Body of pancreas (tissue), 4 donors: ENCODE results near the gene A3GALT2.

Experiments used
- POLR2A ChIP-seq, 3 donors: fragments of 450-650 bp; IDR thresholded peaks; one replicate each; pipeline ENCODE4 v1.6.1; 2016; ENCODE audit warnings: antibody characterized with exemption in 3 of 3, mild to moderate bottlenecking in 2 of 3
- TF ChIP-seq, protein P1 (sequence below), 7 experiments: fragments of 450-650 bp in 4 of 7; fragments of 200-600 bp in 3 of 7; sonication (generic) in 3 of 7; IDR thresholded peaks; one replicate each; pipeline ENCODE4 v1.5.1; 2016 to 2019; ENCODE audit warnings: antibody characterized with exemption in 7 of 7

DNA sequence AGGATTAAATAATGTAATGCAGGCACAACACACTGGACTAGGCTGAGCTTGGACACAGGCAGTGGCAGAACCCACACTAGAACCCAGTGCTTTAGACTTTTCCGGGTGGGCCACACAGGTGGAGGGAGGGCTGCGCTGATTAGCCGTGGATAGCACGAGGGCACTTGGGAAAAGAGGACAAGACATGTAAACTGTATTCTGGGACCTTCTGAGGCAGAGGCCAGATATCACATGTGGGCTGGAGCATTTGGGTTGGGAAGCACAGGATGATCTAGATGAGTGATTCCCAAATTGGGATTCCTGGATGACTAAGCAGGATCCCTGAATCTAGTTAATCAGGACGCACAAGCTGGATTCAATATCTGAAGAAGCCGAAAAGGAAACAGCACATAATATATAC, 20.3 kb upstream of the A3GALT2 start:
- TF ChIP-seq, protein P1, sequence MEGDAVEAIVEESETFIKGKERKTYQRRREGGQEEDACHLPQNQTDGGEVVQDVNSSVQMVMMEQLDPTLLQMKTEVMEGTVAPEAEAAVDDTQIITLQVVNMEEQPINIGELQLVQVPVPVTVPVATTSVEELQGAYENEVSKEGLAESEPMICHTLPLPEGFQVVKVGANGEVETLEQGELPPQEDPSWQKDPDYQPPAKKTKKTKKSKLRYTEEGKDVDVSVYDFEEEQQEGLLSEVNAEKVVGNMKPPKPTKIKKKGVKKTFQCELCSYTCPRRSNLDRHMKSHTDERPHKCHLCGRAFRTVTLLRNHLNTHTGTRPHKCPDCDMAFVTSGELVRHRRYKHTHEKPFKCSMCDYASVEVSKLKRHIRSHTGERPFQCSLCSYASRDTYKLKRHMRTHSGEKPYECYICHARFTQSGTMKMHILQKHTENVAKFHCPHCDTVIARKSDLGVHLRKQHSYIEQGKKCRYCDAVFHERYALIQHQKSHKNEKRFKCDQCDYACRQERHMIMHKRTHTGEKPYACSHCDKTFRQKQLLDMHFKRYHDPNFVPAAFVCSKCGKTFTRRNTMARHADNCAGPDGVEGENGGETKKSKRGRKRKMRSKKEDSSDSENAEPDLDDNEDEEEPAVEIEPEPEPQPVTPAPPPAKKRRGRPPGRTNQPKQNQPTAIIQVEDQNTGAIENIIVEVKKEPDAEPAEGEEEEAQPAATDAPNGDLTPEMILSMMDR (IDR thresholded peaks at IDR 0.05): no peak
- TF ChIP-seq POLR2A (IDR thresholded peaks at IDR 0.05): no peak
